Measurements from ENCODE around the gene EBP.

EBP gene

DNA sequence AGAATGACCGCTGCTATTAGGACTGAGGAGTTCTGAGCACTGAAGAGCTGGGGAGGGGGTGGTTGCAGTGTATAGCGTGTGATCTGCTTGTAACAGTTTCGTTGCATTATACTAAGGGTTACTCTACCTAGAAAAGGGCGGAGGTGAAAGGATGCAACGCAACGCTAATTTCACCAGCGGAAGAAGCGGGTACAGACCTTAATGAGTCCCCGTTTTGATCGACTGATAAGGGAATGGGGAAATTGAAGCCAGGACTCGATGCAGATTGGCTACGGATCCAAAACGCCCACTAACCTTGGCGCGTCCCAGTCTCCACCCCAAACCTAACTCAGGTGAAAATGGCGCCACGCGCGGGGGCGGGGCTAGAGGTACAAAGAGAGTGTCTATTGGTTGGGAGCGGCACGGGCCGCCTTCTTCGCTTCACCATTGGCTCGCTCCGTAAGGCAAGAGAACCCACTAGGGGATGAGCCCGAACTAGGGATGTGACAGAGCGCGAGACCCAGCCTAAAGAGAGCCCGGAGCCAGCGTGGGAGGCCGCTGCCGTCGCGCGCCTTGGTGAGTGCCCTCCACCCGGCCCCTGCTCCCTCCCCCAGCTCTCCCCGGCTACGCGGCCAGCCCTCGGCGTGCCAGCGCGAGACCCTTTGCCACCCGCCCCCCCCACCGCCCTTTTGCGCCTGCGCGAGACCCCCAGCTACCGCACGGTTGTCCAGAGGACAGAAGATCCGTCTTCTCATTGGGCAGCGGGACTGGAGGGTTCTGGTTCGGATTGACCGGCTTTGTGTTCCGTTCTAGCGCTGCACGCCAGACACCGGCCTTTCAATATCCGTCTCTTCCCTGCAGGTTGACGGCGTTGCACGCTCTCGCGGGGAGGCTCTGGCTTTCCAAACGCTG lies at the start of gene EBP:
EBP (plus strand) TSS at position 456 of the 891 bp plus-strand sequence. CDS start 1,964 bp downstream, outside the sequence.
- DNase-seq (ENCODE audit: low spot score) = peak; percentile 91

DNA sequence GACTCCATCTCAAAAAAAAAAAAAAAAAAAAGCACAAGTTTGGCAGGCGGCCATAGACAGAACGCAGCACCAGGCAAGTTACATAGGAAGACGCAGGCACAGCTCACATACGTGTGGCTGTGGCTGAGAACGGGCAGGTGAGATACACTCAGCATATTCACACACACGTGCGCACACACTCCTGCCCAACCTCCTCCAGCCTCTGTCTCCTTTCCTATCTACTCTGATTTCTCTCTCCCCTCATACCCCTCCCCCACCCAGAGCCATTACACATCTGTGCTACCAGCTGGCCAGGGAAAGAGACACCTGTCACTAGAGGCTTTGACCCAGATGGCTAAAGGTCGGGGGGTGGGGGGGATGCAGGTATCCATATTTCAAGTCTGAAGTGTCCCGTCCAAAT lies 49.4 kb upstream of the EBP start:
- no peak for DNase-seq (ENCODE audit: low spot score)

DNA sequence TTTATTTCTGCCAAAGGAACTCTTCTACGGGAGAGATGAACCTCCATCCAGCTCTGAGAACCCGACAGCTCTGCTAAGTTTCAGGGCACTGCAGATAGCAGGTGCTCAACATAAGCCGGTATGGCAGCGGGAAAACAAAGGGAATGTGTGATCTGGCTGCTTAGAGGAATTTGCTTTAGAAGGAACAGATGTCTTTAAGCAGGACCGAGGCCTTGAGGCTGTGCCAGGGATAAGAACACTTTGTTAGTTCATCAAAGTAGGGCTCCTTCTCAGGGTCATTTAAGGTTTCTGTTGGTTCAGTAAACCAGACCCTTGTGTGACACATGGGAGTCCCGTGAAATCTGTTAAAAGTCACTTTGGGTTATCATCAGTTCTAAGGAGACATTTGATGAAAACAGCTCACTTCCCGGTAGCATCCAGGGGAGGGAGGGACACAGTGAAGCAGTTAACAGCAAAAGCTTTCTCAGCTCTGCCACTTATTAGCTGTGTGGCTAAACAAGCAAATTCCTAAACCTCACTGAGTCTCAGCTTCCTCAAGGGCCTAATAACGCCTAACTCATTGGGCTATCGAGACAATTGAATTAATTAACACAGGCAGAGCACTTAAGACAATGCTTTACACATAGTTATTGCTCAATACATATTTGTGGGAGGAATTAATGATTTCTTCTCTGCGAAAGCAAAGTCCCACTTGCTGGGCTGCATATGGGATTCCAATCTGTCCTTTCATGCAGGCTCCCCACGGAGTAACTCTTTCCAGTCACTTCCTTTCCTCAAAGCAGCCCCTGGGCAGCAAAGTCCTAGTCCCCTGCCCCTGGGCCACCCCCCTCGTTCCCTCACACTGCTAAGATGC lies 48.5 kb upstream of the EBP start:
- DNase-seq (ENCODE audit: low spot score) = no peak

DNA sequence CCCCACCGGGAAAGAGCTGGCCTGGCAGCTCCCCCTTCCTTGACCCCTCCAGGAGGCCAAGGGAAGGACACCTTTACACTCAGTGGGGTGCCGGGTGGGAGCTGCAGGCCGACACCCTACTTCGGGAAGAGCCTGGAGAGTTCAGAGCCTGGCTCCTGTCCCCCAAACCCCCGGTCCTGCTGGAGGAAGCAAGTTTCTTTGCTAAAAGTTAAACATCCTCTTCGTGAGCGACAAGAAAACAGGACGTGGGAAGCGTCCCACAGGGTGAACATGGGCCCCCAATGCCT lies 48.0 kb upstream of the EBP start:
- no peak for DNase-seq (ENCODE audit: low spot score)

DNA sequence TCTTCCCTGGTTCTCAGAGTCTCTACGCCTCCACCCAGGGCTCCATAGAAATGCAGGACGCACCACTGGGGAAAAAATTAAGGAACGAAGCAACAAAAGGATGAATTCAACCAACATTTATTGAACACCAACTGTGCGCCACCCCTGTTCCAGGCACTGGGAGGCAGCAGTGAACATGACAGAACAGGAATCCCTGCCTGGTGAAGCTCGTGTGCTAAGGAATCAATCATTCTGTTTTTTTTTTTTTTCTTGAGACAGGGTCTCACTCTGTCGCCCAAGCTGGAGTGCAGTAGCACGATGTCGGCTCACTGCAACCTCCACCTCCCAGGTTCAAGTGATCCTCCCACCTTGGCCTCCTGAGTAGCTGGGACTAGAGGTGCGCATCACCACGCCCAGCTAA lies 47.5 kb upstream of the EBP start:
- DNase-seq (ENCODE audit: low spot score) = no peak

DNA sequence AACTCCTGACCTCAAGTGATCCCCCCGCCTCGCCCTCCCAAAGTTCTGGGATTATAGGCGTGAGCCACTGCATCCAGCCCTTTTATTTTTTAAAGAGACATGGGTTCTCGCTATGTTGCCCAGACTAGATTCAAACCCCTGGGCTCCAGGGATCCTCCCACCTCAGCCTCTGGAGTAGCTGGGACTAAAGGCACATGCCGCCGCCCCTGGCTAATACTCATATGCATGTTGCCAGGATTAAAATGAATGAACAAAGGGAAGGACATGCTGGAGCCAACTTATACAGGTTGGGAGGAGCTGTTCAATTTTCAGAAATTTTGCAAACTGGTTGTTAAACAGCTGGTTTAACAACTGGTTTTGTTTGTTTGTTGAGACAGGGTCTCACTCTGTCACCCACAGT lies 47.0 kb upstream of the EBP start:
- no peak for DNase-seq (ENCODE audit: low spot score)

DNA sequence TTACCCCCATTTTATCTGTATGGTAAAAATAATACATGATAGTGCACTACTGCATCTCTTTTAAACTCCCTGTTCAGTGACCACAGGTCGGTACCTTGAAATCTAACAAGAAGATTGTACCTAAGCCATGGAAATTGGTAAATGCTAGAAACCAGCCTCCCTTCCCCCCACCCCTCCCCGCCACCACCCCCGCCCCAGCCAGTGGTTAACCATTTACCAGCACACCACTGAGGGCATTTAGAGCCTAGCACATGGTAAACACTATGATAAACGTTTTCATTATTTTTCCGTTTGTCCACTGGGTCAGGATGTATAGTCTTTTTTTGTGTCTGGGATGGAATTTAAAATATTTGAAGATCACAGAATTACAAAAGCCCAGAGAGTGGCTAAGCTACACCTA lies 46.3 kb upstream of the EBP start:
- no peak for DNase-seq (ENCODE audit: low spot score)

DNA sequence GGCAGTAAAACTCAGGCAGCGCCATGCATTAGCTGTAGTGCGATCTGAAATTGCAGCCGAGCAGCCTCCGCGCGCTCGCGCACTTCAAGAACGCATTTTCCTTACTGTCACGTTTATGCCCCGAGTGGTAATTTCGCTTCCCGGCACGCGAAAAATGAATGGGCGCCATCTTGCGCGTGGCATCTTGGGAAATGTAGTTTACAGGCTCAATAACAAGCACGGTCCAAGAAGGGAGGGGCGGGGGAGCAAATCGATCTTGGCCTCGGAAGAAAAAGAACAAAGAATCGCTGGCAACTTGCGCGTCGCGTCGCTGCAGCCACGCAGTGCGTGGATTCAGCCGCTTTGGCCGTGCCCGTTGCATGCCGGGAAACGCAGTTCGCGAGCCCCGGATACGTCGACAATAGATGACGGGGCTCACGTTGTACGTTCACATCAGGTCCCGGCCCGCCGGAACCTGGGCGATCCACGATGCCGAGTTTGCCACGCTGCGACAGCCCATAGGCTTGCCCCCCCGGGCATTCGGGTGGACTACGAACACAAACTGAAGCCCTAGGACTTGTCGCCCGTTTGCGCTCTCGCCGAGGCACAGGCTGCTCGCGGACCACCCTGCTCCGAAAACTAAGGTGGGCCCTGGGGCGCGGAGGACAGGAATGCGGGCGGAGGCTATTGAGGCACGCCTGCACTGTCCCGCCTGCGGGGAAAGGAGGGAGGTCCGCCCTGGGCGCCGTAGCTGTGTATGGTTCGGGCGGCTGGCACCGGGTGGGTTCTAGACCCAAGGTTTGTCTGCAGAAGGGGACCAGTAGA lies 45.6 kb upstream of the EBP start, which contains the start of gene FTSJ1:
FTSJ1 (plus strand) TSS at position 426 of the 804 bp plus-strand sequence. CDS start 1,849 bp downstream, outside the sequence.
- DNase-seq (ENCODE audit: low spot score) = peak; percentile 85

DNA sequence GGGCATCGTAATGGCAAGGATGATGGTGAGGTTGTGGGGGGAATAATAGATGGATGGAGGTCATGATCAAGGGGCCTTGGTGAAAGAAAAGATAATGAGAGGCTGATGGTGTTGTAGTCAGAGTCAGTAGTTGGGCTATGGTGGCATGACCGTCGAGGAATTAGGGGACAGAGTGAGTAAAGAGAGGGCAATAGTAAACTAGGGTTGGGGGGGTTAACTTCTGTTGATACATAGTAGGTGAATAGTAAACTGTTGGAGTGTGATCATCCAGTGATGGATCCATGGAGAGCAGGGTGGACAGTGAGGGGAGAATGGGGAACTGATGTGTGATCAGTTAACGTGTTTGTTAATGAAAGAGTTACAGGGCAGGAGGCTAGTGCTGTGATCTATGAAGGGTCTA lies 44.7 kb upstream of the EBP start:
- no peak for DNase-seq (ENCODE audit: low spot score)

DNA sequence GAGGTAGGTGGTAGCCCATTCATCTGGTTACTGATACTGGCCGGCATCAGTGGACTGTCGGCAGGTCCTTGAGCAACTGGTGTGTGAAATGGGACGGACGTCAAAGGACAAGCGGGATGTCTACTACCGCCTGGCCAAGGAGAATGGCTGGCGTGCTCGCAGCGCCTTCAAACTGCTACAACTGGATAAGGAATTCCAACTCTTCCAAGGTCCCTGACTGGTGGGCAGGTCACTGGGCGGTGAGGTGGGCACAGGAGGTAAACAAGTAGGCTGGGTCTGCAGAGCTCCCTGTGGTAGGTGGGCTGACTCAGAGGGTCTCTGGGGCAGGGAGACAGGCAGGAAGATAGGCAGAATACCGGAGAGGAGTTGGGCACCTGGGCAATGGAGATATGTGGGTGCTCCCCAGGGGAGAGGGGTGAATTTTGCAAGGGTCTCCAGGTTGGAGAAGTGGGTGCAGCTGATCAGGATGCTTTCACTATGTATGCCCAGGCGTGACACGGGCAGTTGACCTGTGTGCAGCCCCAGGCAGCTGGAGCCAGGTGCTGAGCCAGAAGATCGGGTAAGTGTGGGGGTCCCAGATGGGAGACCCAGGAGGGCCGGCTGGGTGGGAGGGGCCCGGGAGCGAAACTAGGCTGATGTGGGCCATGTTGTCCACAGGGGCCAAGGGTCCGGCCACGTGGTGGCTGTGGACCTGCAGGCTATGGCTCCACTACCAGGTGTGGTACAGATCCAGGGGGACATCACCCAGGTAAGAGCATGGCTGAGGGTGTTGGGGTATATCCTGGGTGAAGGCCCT lies 43.5 kb upstream of the EBP start:
- DNase-seq (ENCODE audit: low spot score) = no peak

DNA sequence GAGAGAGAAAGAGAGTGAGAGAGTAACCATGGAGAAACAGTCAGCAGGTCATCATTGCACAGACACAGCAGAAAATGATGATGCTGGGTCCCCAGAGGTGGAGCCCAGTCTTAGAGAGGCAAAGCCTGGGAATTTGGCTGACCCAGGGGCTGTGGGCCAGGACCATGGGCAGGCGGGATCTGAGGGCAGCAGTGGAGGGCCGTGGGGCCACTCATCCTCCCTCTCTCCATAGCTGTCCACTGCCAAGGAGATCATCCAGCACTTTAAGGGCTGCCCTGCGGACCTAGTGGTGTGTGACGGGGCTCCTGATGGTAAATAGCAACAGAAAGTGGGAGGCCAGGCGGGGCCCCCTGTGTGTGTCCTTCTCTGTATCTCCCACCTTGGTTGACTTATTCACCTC lies 42.8 kb upstream of the EBP start:
- no peak for DNase-seq (ENCODE audit: low spot score)

DNA sequence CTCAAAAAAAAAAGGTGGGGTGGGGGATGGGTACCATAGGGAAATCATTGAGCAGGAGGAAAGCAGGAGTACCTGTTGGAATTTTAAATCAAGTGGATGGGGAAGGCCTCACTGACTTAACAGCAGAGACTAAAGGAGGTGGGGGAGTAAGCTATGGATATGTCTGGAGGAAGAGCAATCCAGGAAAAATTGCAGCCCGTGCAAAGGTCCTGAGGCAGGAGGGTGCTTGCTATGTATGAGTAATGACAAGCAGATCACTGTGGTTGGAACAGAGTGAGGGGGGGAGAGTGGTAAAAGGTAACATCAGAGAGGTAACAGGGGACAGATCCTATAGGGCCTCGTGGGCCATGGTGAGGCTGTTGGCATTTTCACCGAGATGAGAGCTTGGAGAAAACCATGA lies 41.5 kb upstream of the EBP start:
- DNase-seq (ENCODE audit: low spot score) = no peak

DNA sequence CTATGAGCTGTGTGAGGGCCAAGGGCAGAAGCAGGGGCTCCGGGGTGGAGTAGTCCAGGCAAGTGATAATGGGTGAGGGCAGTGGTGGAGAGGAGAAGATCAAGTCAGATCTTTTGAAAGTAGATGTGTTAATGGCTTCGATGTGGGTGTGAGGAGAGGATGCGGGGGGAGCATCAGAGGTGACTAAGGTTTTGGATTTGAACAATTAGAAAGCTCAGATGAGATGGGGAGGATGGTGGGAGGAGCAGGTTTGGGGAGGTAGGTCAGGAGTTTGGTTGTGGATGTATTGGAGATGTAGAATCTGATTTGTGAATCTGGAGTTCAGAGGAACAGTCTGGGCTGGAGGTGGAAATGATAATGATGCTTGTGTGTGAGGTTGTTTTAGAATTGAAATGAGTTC lies 41.0 kb upstream of the EBP start:
- no peak for DNase-seq (ENCODE audit: low spot score)

DNA sequence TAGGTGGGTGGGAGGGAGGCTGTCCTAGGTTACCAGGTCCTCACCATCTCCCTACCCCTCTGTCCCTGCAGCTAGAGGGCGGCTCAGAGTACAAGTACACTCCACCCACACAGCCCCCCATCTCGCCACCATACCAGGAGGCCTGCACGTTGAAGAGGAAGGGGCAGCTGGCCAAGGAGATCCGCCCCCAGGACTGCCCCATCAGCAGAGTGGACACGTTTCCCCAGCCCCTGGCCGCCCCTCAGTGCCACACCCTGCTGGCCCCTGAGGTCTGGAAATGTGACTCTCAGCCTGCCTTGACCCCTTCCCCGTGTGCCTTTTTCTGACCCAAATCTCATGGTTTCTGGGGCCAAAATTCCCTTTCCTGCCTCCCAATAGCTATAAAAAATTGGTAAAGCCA lies 39.1 kb upstream of the EBP start:
- DNase-seq (ENCODE audit: low spot score) = no peak

DNA sequence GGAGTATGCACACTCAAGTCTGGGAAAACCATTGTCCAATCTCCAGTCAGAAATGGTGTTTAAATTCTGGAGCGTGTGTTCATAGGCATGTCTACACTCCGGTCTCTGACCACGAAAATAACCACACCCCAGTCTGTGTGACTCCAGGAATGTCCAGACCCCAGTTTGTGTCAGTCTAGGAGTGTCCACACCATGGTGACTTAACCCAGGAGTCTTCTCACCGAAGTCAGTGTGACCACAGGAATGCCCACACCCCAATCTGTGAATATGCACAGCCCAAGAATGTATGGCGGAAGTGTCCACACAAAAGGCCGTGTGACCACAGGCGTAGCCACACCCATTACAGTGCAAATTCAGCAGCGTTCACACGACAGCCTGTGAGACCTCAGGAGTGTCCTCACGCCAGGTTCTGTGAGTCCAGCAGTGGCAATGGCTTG lies 34.2 kb upstream of the EBP start:
- peak; percentile 71 for DNase-seq (ENCODE audit: low spot score)

DNA sequence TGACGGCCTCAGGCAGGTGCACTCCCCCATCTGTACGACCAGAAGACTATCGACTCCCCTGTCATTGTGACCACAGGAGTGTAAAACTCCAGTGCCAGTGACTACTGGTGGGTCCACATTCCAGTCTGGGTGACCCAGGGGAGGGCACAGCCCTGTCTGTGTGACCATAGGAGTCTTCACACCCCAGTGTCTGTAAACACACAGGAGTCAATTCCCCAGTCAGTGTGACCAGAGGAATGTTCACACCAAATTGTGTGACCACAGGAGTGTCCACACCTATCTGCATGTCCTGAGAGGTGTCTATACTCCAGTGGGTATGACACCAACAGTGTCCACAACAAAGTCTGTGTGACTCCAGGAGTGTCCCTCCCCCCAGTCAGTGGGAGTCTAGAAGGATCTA lies 33.6 kb upstream of the EBP start:
- no peak for DNase-seq (ENCODE audit: low spot score)

DNA sequence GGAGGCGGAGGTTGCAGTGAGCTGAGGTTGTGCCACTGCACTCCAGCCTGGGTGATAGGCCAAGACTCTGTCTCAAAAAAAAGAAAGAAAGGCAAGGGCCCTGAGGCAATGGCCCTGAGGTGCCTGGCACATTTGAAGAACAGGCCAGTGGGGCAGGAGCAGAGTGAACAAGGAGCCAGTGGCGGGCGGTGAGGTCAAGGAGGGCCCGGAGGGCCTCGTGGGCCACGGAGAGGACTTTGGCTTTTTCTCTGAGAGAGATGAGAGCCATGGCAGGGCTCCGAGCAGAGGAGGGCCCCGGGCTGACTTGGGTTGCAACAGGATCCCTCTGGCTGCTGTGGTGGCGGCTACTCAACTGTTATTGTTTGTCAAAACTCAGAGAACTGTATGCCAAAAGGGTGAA lies 32.3 kb upstream of the EBP start:
- DNase-seq (ENCODE audit: low spot score) = no peak

DNA sequence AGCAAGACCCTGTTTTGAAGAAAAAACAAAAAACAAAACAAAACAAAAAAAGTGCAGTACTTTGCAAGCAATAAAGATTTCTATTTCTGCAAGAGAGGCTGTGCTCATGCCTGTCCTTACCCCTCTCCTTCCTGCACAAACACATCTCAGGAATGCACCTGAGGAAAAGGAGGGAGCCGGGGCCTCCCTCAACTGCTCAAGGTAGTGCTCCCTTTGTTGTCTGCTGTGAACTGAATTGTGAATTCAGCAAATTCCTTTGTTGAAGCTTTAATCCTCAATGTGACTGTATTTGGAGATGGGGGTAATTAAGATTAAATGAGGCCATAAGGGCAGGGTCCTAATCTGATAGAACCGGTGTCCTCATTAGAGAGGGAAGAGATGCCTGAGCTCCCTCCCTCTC lies 31.7 kb upstream of the EBP start:
- no peak for DNase-seq (ENCODE audit: low spot score)

DNA sequence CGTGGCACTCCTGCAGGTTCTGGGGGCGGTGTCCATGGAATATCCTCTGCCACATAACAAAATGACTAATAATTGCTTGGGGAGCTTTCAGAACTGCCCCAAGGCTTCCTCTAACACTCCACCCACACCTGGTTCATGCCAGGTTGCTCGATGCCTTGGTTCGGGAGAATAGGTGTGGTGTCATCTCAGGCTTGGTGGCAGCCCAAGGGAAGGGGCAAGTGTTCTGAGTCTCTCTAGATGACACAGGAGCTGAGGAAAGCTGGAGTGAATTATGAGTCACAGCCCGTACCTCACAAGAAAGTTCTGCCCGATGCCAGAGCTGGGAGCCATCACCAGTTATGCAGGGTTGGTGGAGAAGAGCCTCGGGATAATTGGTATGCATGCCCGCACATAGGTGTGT lies 30.9 kb upstream of the EBP start:
- DNase-seq (ENCODE audit: low spot score) = peak; percentile 20

DNA sequence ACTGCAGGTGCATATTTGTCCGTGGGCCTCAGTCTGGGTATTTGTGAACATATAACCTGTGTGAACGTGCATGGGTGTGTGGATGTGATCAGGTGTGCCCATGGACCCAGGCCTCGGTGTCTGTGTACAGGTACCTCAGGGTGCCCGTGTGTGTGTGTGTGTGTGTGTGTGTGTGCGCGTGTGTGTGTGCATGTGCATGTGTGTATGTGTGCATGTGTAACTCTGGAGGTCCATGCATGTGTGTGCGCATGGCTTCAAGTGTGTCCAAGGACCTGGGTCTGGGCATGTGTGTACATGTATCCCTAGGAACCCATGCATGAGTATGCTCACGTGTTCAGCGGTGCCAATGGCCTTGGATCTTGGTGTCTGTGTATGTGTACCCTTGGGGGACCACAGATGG lies 29.8 kb upstream of the EBP start:
- no peak for DNase-seq (ENCODE audit: low spot score)

DNA sequence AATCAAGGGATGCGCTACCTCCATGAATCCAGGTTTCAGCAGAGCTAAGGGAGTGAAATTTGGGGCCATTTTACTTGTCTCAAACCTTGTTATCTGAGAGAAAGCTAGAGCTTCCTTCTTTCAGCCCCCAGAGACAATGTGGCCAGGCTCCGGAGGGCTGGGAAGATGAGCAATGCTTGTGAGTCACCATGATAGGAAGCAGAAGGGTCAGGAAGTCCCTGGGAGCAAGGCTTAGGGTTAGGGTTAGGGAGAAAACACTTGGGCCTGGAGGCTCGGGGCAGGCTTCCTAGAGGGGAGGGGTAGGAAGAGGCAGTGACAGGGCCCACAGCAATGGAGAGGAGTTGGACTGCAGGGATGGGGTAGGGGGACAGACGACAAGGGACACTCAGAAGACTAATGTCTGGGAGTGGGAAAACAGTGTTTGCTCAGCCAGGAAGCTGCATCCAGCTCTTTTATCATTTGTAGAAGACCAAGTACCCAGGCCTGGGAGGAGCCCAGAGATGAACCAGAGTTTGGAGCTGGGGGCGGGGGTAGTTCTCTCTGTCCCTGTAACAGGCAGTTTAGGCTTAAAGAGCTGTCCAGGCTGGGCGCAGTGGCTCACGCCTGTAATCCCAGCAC lies 29.2 kb upstream of the EBP start:
- peak; percentile 31 for DNase-seq (ENCODE audit: low spot score)
